Measurements from ENCODE around the gene HES4. TPM values are rescaled to one million over a fixed set of nuclear protein-coding genes. Genes with fewer than 3 reads are reported as not detected.

HES4 gene
- total and polyA plus RNA-seq, 10 of the 15 experiments (the other 5 are each of a cell fraction or from before 2014, with no cell fraction given), result 0.44 to 1.7 (median 0.85) TPM; not detected in 5

DNA sequence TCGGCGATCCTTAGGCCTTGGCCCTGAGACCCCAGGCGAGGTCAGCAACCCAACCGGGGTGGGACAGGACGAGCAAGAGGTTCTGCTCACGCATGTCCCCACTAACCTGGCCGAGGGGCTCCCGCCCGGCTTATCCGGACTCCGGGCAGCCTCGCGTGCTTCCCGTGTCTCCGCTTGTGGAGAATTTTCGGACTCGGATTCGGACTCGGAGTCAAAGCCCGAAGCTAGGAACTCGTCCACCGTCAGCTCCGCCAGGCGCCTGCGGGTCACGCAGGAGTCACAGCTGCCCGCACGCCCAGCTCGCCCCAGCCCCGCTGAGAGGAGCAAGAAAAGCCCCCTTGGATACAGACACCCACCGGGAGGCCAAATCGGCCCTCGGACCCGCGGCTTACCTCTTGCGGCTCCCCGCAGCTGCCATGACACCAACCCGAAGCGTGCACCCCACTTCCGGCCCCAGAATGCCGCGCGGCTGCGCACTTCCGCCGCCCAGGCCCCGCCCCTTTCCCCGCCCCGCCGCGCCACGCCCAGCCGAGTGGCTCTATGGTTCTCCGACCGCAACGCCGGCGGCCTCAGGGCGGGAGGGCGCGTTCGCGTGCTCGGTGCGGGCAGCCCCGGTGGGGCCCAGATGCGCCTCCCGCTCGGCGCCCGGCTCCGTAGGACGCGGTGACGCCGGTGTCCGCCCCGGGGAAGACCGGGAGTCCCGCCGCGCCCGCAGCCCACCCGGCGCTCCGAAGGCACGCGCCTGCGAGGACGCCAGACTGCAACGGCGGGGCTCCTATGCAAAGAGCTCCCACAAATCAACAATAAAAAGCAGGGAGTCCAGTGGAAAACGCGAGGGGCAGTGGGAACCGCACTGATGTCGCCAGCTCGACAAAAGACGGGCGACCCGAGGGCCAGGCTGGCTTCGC lies 40.8 kb downstream of the HES4 start, which contains the start of gene NOC2L (continued):
- TF ChIP-seq SMC3 (IDR thresholded peaks at IDR 0.05; ENCODE audit: borderline replicate concordance, low read length) (no peak), PAX5 (IDR thresholded peaks at IDR 0.05; ENCODE audit: borderline replicate concordance, low read depth, low read length) (no peak), IRF4 (IDR thresholded peaks at IDR 0.05; ENCODE audit: low read depth, low read length) (no peak), NBN (IDR thresholded peaks at IDR 0.05) (peak; percentile 72), NFXL1 (IDR thresholded peaks at IDR 0.05; ENCODE audit: borderline replicate concordance) (no peak), NR2C1 (IDR thresholded peaks at IDR 0.05) (peak; percentile 43; the same call in 1 of the 2 replicates), ESRRA (IDR thresholded peaks at IDR 0.05; ENCODE audit: low read length) (no peak), SPI1 (IDR thresholded peaks at IDR 0.05; ENCODE audit: borderline replicate concordance, insufficient read depth, low read depth, low read length) (peak; percentile 3; the same call in 1 of the 2 replicates), RBBP5 (conservative IDR thresholded peaks at IDR 0.05) (no peak), SMARCA5 (IDR thresholded peaks at IDR 0.05) (no peak), ZNF207 (IDR thresholded peaks at IDR 0.05; ENCODE audit: borderline replicate concordance) (no peak; the same call in 1 of the 2 replicates), TCF3 (IDR thresholded peaks at IDR 0.05; ENCODE audit: borderline replicate concordance, insufficient read depth, low read depth, low read length) (0 out of 2 replicates have a peak, but pooled peaks have one; percentile 29), PML (IDR thresholded peaks at IDR 0.05; ENCODE audit: low read length) (no peak), SMAD5 (IDR thresholded peaks at IDR 0.05; ENCODE audit: low read depth) (no peak), TARDBP (IDR thresholded peaks at IDR 0.05; ENCODE audit: borderline replicate concordance) (no peak), BRCA1 (IDR thresholded peaks at IDR 0.05; ENCODE audit: low read depth, low read length) (no peak)
- TF ChIP-seq, protein P1, sequence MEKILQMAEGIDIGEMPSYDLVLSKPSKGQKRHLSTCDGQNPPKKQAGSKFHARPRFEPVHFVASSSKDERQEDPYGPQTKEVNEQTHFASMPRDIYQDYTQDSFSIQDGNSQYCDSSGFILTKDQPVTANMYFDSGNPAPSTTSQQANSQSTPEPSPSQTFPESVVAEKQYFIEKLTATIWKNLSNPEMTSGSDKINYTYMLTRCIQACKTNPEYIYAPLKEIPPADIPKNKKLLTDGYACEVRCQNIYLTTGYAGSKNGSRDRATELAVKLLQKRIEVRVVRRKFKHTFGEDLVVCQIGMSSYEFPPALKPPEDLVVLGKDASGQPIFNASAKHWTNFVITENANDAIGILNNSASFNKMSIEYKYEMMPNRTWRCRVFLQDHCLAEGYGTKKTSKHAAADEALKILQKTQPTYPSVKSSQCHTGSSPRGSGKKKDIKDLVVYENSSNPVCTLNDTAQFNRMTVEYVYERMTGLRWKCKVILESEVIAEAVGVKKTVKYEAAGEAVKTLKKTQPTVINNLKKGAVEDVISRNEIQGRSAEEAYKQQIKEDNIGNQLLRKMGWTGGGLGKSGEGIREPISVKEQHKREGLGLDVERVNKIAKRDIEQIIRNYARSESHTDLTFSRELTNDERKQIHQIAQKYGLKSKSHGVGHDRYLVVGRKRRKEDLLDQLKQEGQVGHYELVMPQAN (conservative IDR thresholded peaks at IDR 0.05), result peak; percentile 92
- TF ChIP-seq, protein P2, sequence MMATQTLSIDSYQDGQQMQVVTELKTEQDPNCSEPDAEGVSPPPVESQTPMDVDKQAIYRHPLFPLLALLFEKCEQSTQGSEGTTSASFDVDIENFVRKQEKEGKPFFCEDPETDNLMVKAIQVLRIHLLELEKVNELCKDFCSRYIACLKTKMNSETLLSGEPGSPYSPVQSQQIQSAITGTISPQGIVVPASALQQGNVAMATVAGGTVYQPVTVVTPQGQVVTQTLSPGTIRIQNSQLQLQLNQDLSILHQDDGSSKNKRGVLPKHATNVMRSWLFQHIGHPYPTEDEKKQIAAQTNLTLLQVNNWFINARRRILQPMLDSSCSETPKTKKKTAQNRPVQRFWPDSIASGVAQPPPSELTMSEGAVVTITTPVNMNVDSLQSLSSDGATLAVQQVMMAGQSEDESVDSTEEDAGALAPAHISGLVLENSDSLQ (IDR thresholded peaks at IDR 0.05), result no peak
- TF ChIP-seq, protein P3, sequence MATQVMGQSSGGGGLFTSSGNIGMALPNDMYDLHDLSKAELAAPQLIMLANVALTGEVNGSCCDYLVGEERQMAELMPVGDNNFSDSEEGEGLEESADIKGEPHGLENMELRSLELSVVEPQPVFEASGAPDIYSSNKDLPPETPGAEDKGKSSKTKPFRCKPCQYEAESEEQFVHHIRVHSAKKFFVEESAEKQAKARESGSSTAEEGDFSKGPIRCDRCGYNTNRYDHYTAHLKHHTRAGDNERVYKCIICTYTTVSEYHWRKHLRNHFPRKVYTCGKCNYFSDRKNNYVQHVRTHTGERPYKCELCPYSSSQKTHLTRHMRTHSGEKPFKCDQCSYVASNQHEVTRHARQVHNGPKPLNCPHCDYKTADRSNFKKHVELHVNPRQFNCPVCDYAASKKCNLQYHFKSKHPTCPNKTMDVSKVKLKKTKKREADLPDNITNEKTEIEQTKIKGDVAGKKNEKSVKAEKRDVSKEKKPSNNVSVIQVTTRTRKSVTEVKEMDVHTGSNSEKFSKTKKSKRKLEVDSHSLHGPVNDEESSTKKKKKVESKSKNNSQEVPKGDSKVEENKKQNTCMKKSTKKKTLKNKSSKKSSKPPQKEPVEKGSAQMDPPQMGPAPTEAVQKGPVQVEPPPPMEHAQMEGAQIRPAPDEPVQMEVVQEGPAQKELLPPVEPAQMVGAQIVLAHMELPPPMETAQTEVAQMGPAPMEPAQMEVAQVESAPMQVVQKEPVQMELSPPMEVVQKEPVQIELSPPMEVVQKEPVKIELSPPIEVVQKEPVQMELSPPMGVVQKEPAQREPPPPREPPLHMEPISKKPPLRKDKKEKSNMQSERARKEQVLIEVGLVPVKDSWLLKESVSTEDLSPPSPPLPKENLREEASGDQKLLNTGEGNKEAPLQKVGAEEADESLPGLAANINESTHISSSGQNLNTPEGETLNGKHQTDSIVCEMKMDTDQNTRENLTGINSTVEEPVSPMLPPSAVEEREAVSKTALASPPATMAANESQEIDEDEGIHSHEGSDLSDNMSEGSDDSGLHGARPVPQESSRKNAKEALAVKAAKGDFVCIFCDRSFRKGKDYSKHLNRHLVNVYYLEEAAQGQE (IDR thresholded peaks at IDR 0.05; ENCODE audit: low read depth, low read length), result no peak
- TF ChIP-seq, protein P4, sequence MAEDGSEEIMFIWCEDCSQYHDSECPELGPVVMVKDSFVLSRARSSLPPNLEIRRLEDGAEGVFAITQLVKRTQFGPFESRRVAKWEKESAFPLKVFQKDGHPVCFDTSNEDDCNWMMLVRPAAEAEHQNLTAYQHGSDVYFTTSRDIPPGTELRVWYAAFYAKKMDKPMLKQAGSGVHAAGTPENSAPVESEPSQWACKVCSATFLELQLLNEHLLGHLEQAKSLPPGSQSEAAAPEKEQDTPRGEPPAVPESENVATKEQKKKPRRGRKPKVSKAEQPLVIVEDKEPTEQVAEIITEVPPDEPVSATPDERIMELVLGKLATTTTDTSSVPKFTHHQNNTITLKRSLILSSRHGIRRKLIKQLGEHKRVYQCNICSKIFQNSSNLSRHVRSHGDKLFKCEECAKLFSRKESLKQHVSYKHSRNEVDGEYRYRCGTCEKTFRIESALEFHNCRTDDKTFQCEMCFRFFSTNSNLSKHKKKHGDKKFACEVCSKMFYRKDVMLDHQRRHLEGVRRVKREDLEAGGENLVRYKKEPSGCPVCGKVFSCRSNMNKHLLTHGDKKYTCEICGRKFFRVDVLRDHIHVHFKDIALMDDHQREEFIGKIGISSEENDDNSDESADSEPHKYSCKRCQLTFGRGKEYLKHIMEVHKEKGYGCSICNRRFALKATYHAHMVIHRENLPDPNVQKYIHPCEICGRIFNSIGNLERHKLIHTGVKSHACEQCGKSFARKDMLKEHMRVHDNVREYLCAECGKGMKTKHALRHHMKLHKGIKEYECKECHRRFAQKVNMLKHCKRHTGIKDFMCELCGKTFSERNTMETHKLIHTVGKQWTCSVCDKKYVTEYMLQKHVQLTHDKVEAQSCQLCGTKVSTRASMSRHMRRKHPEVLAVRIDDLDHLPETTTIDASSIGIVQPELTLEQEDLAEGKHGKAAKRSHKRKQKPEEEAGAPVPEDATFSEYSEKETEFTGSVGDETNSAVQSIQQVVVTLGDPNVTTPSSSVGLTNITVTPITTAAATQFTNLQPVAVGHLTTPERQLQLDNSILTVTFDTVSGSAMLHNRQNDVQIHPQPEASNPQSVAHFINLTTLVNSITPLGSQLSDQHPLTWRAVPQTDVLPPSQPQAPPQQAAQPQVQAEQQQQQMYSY (CRISPR knock-in tag; IDR thresholded peaks at IDR 0.05), result no peak

All from GM12878 (cell line).